Frontal cortex (tissue), 4 donors: Measurements from ENCODE around the gene ACAT2. TPM values are rescaled to one million over a fixed set of nuclear protein-coding genes. Genes with fewer than 3 reads are reported as not detected.
"Not testable (repeated sequence)": the region's sequence is repeated elsewhere in the genome, so short reads cannot be mapped to it uniquely, and the experiment has no call there.

Source experiments
- DNase-seq, 2 donors: peaks; one replicate each; pipeline ENCODE4 v3.0.0; 2012; ENCODE audit warnings: low spot score in 2 of 2
- FAIRE-seq: peaks from 2 replicates; lab custom pipeline; 2012; peaks lifted over from hg19 to GRCh38; lab: Jason Lieb, UNC
- total RNA-seq: library from RNA; depleted of rRNA; stranded (reverse); fragments of >200 nt; gene quantifications from one replicate; pipeline ENCODE4 v1.2.3, GENCODE V29; 2014
- donor health status: control.
- donor health status: control.
- donor health status: control.

The ACAT2 gene
- total RNA-seq, 1 donor from 2014 or later: 100 TPM

GRCh38 chr6:159761129-159761872 is 544 bp upstream of the ACAT2 start:
- DNase-seq (peak; percentile 16 to 26), FAIRE-seq (no peak)

- DNase-seq: peak in 1 of 2 donors; percentile 41
- FAIRE-seq: no peak
These were observed 942 bp downstream of the ACAT2 start for GRCh38 chr6:159762681-159763293.

GRCh38 chr6:159766906-159767305 is 5.1 kb downstream of the ACAT2 start:
- no peak for DNase-seq
- FAIRE-seq: no peak

GRCh38 chr6:159769470-159769869 is 7.6 kb downstream of the ACAT2 start:
- DNase-seq (no peak), FAIRE-seq (no peak)

- no peak for FAIRE-seq
- DNase-seq: no peak
These were observed 10.4 kb downstream of the ACAT2 start for GRCh38 chr6:159772196-159772595.

GRCh38 chr6:159777240-159777904 is 15.5 kb downstream of the ACAT2 start:
- DNase-seq (no peak), FAIRE-seq (no peak)

GRCh38 chr6:159778131-159778530 is 16.3 kb downstream of the ACAT2 start:
- DNase-seq (no peak), FAIRE-seq (no peak)

- DNase-seq (no peak), FAIRE-seq (no peak)
These were observed 16.8 kb downstream of the ACAT2 start for GRCh38 chr6:159778542-159779103.

GRCh38 chr6:159788276-159788675 is 26.4 kb downstream of the ACAT2 start:
- DNase-seq: no peak
- FAIRE-seq: no peak

GRCh38 chr6:159788753-159789376 is 27.0 kb downstream of the ACAT2 start:
- DNase-seq: no peak
- FAIRE-seq: no peak

- FAIRE-seq (peak; percentile 86), DNase-seq (peak; percentile 97 to 98)
These were observed 27.7 kb downstream of the ACAT2 start, which contains the start of gene TCP1 for GRCh38 chr6:159789377-159790148. Gene TCP1 (minus strand): TSS chr6:159789602. CDS start chr6:159789468, 134 bp downstream.

GRCh38 chr6:159790149-159790955 is 28.5 kb downstream of the ACAT2 start, which contains the start of gene MRPL18:
Gene MRPL18 (plus strand): TSS chr6:159790467. CDS start chr6:159790588, 121 bp downstream.
- DNase-seq: peak; percentile 84 to 85
- FAIRE-seq: no peak

GRCh38 chr6:159790956-159791598 is 29.2 kb downstream of the ACAT2 start:
- FAIRE-seq (no peak), DNase-seq (no peak)

GRCh38 chr6:159794976-159795375 is 33.1 kb downstream of the ACAT2 start:
- not testable (repeated sequence) for FAIRE-seq, DNase-seq

GRCh38 chr6:159797554-159797953 is 35.7 kb downstream of the ACAT2 start:
- DNase-seq: no peak
- no peak for FAIRE-seq

- no peak for FAIRE-seq
- DNase-seq: no peak
These were observed 38.5 kb downstream of the ACAT2 start, which contains the start of gene PNLDC1 for GRCh38 chr6:159800141-159800865. Gene PNLDC1 (plus strand): TSS chr6:159800276. CDS start chr6:159800308, 32 bp downstream.

GRCh38 chr6:159801935-159802334 is 40.1 kb downstream of the ACAT2 start:
- FAIRE-seq (no peak), DNase-seq (no peak)
